Choroid plexus epithelial cell (primary cell): ENCODE results near the gene TECPR1.

Source experiments
- DNase-seq: peaks from one replicate; pipeline ENCODE4 v3.0.0-alpha.2; 2010; ENCODE audit warnings: low read depth
- H3K4me3 ChIP-seq: 2 replicates; pipeline ENCODE4 v1.5.1; 2011; ENCODE audit warnings: low read depth, mild to moderate bottlenecking, control low read depth, low read length, moderate library complexity
- CTCF ChIP-seq: conservative IDR thresholded peaks from 2 replicates; pipeline ENCODE4 v1.5.1; 2011; ENCODE audit warnings: low read depth, mild to moderate bottlenecking, control low read depth, inconsistent platforms, low read length, moderate library complexity

TECPR1 gene

GRCh38 chr7:98251601-98252424 is at the start of gene TECPR1:
Gene TECPR1, minus strand, starts transcription at chr7:98252232. Its CDS starts 6,086 bp downstream, at chr7:98246146.
- TF ChIP-seq CTCF: no peak
- peak within 1 kb of the TSS; percentile 96 for H3K4me3 ChIP-seq
- DNase-seq: peak; percentile 89

- no peak overlapping the region for H3K4me3 ChIP-seq
- no peak for DNase-seq
- TF ChIP-seq CTCF: no peak
Measured at GRCh38 chr7:98300595-98301372, 48.8 kb upstream of the TECPR1 start.

GRCh38 chr7:98297626-98298286 is 45.7 kb upstream of the TECPR1 start:
- peak; percentile 32 for TF ChIP-seq CTCF
- DNase-seq: peak; percentile 34
- H3K4me3 ChIP-seq: no peak overlapping the region

- DNase-seq: no peak
- no peak overlapping the region for H3K4me3 ChIP-seq
- no peak for TF ChIP-seq CTCF
Measured at GRCh38 chr7:98296833-98297232, 44.8 kb upstream of the TECPR1 start.

GRCh38 chr7:98295467-98296192 is 43.6 kb upstream of the TECPR1 start:
- TF ChIP-seq CTCF: no peak
- no peak for DNase-seq
- H3K4me3 ChIP-seq: no peak overlapping the region

- peak; percentile 87 for TF ChIP-seq CTCF
- no peak overlapping the region for H3K4me3 ChIP-seq
- peak; percentile 73 for DNase-seq
Measured at GRCh38 chr7:98294798-98295382, 42.9 kb upstream of the TECPR1 start.
